Retinal pigment epithelial cell (primary cell): ENCODE measurements around the gene UPF3A.
"Not testable (repeated sequence)": the region's sequence is repeated elsewhere in the genome, so short reads cannot be mapped to it uniquely, and the experiment has no call there.

Experiments used
- DNase-seq: peaks from one replicate; pipeline ENCODE4 v3.0.0-alpha.2; 2010; ENCODE audit warnings: low read depth
- H3K4me3 ChIP-seq: 2 replicates; pipeline ENCODE4 v1.5.1; 2011; ENCODE audit warnings: mild to moderate bottlenecking, low read length, control low read depth, moderate library complexity
- TF ChIP-seq, protein P1 (sequence below): conservative IDR thresholded peaks from 2 replicates; pipeline ENCODE4 v1.5.1; 2011; ENCODE audit warnings: low read depth, low read length, control low read depth, inconsistent platforms

Gene UPF3A

DNA sequence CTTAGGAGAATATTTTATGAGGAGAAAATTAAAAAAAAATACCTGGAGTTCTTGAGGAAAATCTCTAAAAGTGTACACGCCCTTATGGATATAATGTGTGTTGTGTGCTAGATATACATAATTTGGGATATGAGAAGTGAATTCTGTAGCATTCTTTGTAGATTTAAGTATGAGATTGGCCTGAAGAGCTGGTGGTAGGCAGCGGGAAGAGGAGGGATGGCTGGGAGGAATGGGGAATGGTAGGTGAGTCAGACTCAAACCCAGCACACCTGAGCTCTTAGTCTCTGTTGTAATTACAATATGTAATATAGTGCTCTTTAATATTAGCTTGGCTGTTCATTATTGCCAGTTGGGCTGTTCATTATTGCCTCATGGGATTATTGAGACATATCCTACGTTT is 39.9 kb downstream of the UPF3A start:
- TF ChIP-seq, protein P1, sequence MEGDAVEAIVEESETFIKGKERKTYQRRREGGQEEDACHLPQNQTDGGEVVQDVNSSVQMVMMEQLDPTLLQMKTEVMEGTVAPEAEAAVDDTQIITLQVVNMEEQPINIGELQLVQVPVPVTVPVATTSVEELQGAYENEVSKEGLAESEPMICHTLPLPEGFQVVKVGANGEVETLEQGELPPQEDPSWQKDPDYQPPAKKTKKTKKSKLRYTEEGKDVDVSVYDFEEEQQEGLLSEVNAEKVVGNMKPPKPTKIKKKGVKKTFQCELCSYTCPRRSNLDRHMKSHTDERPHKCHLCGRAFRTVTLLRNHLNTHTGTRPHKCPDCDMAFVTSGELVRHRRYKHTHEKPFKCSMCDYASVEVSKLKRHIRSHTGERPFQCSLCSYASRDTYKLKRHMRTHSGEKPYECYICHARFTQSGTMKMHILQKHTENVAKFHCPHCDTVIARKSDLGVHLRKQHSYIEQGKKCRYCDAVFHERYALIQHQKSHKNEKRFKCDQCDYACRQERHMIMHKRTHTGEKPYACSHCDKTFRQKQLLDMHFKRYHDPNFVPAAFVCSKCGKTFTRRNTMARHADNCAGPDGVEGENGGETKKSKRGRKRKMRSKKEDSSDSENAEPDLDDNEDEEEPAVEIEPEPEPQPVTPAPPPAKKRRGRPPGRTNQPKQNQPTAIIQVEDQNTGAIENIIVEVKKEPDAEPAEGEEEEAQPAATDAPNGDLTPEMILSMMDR = no peak
- H3K4me3 ChIP-seq = no peak overlapping the region
- DNase-seq = no peak

GRCh38 chr13:114323349-114323748 is 41.9 kb downstream of the UPF3A start:
- H3K4me3 ChIP-seq = no peak overlapping the region
- TF ChIP-seq, protein P1 = no peak
- no peak for DNase-seq

DNA sequence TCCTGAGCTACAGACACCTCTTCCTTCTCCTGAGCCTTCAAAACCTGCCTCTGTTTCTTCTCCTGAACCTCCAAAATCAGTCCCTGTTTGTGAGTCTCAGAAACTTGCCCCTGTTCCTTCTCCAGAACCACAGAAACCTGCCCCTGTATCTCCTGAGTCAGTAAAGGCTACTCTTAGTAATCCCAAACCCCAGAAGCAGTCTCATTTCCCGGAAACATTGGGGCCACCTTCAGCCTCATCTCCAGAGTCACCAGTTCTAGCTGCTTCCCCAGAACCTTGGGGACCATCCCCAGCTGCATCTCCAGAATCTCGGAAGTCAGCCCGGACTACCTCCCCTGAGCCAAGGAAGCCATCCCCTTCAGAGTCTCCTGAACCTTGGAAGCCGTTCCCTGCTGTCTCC is 42.9 kb downstream of the UPF3A start:
- no peak overlapping the region for H3K4me3 ChIP-seq
- TF ChIP-seq, protein P1 = no peak
- no peak for DNase-seq

DNA sequence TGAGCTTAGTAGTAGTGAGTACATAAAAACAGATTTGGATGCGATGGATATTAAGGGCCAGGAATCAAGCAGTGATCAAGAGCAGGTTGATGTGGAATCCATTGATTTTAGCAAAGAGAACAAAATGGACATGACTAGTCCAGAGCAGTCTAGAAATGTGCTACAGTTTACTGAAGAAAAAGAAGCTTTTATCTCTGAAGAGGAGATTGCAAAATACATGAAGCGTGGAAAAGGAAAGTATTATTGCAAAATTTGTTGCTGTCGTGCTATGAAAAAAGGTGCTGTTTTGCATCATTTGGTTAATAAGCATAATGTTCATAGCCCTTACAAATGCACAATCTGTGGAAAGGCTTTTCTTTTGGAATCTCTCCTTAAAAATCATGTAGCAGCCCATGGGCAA is 44.3 kb downstream of the UPF3A start:
- H3K4me3 ChIP-seq = no peak overlapping the region
- TF ChIP-seq, protein P1 = no peak
- DNase-seq = no peak

GRCh38 chr13:114328034-114328433 is 46.6 kb downstream of the UPF3A start:
- no peak overlapping the region for H3K4me3 ChIP-seq
- DNase-seq = no peak
- TF ChIP-seq, protein P1 = no peak

DNA sequence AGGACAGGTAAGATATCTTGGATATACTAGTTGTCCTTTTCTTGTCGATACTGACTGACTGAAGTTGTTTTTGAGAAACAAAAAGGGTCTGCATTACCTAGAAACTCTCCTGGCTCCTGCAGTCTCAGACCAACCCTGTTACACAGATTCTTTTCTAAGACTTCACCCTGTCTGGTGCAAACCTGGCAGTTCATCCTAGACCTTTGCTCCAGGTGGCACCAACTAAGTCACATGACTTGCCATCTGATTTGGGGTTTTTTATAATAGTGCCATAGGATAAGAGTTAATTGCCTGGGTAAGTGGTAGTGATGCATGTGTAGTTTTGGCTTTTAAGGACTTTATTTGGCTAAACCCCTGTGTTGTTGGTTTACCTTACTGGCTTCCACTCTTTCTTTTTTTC is 47.2 kb downstream of the UPF3A start:
- TF ChIP-seq, protein P1 = no peak
- no peak overlapping the region for H3K4me3 ChIP-seq
- no peak for DNase-seq

DNA sequence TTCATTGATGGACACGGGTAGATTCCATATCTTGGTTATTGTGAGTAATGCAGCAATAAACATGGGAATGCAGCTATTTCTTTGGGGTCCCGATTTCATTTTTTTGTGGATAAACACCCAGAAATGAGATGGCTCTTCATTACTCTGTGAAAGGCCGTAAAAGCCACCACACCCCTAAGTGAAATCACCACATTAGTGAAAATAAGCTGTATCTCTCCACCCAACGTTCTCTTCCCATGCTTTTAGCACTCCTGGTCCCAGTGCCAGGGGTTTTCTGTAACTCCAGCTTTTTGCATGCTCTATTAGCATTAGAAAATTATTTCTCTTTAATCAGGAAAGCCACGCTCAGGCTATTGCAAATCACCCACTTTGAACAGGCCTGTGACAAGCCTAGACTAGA is 48.7 kb downstream of the UPF3A start:
- TF ChIP-seq, protein P1 = no peak
- DNase-seq = no peak
- no peak overlapping the region for H3K4me3 ChIP-seq

GRCh38 chr13:114333881-114334280 is 52.5 kb downstream of the UPF3A start:
- not testable (repeated sequence) for H3K4me3 ChIP-seq

More at GRCh38 chr13:114333881-114334280, 52.5 kb downstream of the UPF3A start:
- DNase-seq = peak; percentile 23
